Adrenal gland (tissue), 12 donors: ENCODE results near the gene ARHGDIA. TPM values are rescaled to one million over a fixed set of nuclear protein-coding genes. Genes with fewer than 3 reads are reported as not detected.

ENCODE experiments used
- DNase-seq, 7 donors: peaks; one replicate each; pipeline ENCODE4 v3.0.0-alpha.2; 2019 to 2020
- H3K27ac ChIP-seq, 5 donors: fragments of 200-600 bp; sonication (generic) in 4 of 5; 1 replicate in 3 of 5; 2 replicates in 2 of 5; pipeline versions ENCODE4 v1.5.1 to v1.8.0; 2016 to 2020; ENCODE audit warnings: mild to moderate bottlenecking in 1 of 5
- H3K27me3 ChIP-seq: fragments of 200-600 bp; 2 replicates; pipeline ENCODE4 v1.8.0; 2021
- H3K36me3 ChIP-seq, 2 donors: fragments of 200-600 bp; replicated peaks in 1 of 2; 1 replicate in 1 of 2; 2 replicates in 1 of 2; pipeline versions ENCODE4 v1.5.1 to v1.8.0; 2018 to 2022
- H3K4me1 ChIP-seq, 2 donors: fragments of 200-600 bp; replicated peaks in 1 of 2; 1 replicate in 1 of 2; 2 replicates in 1 of 2; pipeline versions ENCODE4 v1.5.1 to v1.8.0; 2018 to 2021
- H3K4me3 ChIP-seq, 4 donors: fragments of 200-600 bp; sonication (generic) in 3 of 4; one replicate each; pipeline ENCODE4 v1.5.1; 2016 to 2018
- H3K9me3 ChIP-seq, 3 donors: fragments of 200-600 bp; sonication (generic) in 1 of 3; replicated peaks in 1 of 3; 1 replicate in 2 of 3; 2 replicates in 1 of 3; pipeline versions ENCODE4 v1.5.1 to v1.8.0; 2016 to 2021
- POLR2A ChIP-seq, 2 donors: fragments of 450-650 bp; IDR thresholded peaks; one replicate each; pipeline ENCODE4 v1.6.1; 2017; ENCODE audit warnings: antibody characterized with exemption in 2 of 2, mild to moderate bottlenecking in 2 of 2, moderate library complexity in 1 of 2
- WGBS, 4 donors: extraction: QIAGEN DNeasy Blood & Tissue Kit in 2 of 4; methylation state at CpG; one replicate each; pipeline versions ENCODE4 v1.1.5 to v1.1.7; 2013 to 2017; 5-methylcytosine and 5-hydroxymethylcytosine counted together
- intact Hi-C, 2 donors: fragments of 100-400 bp; cut with DNase I; formaldehyde crosslinking; loops; one replicate each; pipeline versions ENCODE4 v1.14.1 to v1.15.0; 2022 to 2023
- polyA plus RNA-seq, 3 donors: library from polyadenylated mRNA; stranded (reverse); fragments of 200-250 nt in 2 of 3; fragments of 350-450 nt in 1 of 3; fragmentation: Illumina TruSeq in 1 of 3; extraction: RNeasy Lipid Tissue Mini Kit (QIAGEN cat#74804) in 1 of 3; gene quantifications; one replicate each; pipeline ENCODE4 v1.2.3, GENCODE V29; 2013 to 2014
- total RNA-seq, 9 donors: library from RNA; depleted of rRNA in 4 of 9; stranded (reverse); fragments of >200 nt in 4 of 9; fragments of 120-200 nt in 1 of 9; fragmentation: NEBNext Ultra II Directional in 1 of 9; extraction: Animal tissue kit (Norgen Biotek cat#: 25700) in 1 of 9; gene quantifications; one replicate each; pipeline versions ENCODE4 v1.1.0 to v1.2.4, GENCODE V29; 2013 to 2023
- TF ChIP-seq, protein P1 (sequence below), 6 experiments: fragments of 450-650 bp in 4 of 6; fragments of 200-600 bp in 2 of 6; sonication (generic) in 1 of 6; IDR thresholded peaks; 1 replicate in 5 of 6; 2 replicates in 1 of 6; pipeline versions ENCODE4 v1.5.1 to v1.8.0; 2016 to 2021; ENCODE audit warnings: antibody characterized with exemption in 6 of 6, mild to moderate bottlenecking in 2 of 6, moderate library complexity in 1 of 6
- donor health status: healthy with polysubstance abuse.
- donor health status: Bipolar disorder and iron deficiency.
- donor health status: DM: yes; HTN: yes; CAD: no.
- donor health status: DM: no; HTN: no; CAD: no.
- donor health status: DM: no; HTN: no; CAD: no.
- donor health status: DM: yes; HTN: yes; CAD: no.

Gene ARHGDIA
- total and polyA plus RNA-seq, 12 donors, result 123 to 491 (median 227) TPM

DNA sequence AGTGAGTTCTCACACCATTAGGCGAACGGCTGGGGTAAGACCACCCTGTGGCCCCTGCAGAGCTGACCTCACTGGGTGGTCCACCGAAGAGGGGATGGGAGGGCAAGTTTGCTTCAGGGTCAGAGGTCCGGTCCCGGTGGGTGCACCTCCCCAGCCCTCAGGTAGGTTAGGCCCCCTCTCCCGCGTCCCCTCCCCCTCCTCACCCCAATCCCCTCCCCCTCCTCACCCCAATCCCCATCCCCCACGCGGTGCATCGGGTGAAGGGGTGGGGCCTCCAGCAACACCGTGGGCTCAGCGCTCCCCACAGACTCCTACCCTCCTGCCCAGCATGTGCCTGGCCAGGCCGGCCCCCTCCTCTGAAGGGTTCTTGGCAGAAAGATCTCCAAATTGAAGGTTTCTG lies 51.4 kb downstream of the ARHGDIA start:
- Histone ChIP-seq H3K9me3 (no peaks in the 10 kb centered on the region), H3K27me3 (no peaks in the 10 kb centered on the region), H3K27ac (no peak overlapping the region), H3K4me1 (peaks cover 14 to 15% of the 10 kb centered on the region in 2 donors), H3K4me3 (no peak overlapping the region), H3K36me3 (peaks cover 0 to 11% of the 10 kb centered on the region in 2 donors)
- DNase-seq, result no peak
- TF ChIP-seq, protein P1, sequence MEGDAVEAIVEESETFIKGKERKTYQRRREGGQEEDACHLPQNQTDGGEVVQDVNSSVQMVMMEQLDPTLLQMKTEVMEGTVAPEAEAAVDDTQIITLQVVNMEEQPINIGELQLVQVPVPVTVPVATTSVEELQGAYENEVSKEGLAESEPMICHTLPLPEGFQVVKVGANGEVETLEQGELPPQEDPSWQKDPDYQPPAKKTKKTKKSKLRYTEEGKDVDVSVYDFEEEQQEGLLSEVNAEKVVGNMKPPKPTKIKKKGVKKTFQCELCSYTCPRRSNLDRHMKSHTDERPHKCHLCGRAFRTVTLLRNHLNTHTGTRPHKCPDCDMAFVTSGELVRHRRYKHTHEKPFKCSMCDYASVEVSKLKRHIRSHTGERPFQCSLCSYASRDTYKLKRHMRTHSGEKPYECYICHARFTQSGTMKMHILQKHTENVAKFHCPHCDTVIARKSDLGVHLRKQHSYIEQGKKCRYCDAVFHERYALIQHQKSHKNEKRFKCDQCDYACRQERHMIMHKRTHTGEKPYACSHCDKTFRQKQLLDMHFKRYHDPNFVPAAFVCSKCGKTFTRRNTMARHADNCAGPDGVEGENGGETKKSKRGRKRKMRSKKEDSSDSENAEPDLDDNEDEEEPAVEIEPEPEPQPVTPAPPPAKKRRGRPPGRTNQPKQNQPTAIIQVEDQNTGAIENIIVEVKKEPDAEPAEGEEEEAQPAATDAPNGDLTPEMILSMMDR (IDR thresholded peaks at IDR 0.05), result no peak
- no peak for TF ChIP-seq POLR2A (IDR thresholded peaks at IDR 0.05)
- intact Hi-C loops, result loop anchor here in 1 of 2 donors (5.0 kb wide), 1 partner anchor 38 kb away; no protein-coding TSS in a partner anchor
- WGBS, 4 donors, result 23 to 35% (median 25%) methylated on average over 6 to 13 of the region's 13 CpGs; no CpG with 5 or more reads in 1 of the 4 donors

DNA sequence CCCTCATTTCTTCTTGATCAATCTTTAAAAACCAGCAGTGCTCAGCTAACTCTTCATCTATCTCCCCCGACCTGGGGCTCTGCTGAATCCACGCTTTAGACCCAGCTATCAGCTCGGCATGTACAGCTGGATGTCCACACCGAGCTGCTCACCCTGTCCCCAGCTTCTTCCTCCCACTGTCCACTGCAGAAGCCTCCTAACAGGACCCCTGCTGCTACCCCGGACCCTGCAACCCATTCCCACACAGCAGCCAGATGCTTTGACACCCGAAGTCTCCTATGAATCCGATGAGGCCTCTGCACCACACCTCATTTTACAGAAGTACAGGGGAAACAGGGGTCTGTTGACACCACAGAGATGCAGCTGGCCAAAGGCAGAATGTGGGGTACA lies 53.4 kb downstream of the ARHGDIA start:
- no peaks in the 10 kb centered on the region for H3K9me3 ChIP-seq
- WGBS, 4 donors, result 36 to 49% (median 41%) methylated on average over 7 of the region's 7 CpGs
- peaks cover 0 to 5% of the 10 kb centered on the region in 2 donors for H3K36me3 ChIP-seq
- H3K4me1 ChIP-seq, result peaks cover 14 to 15% of the 10 kb centered on the region in 2 donors
- TF ChIP-seq, protein P1 (IDR thresholded peaks at IDR 0.05), result no peak
- no peak for TF ChIP-seq POLR2A (IDR thresholded peaks at IDR 0.05)
- H3K27ac ChIP-seq, result no peak overlapping the region
- no peaks in the 10 kb centered on the region for H3K27me3 ChIP-seq
- intact Hi-C loops, result no loop called here
- no peak overlapping the region for H3K4me3 ChIP-seq
- DNase-seq, result no peak

Other genes starting within 250 kb of the ARHGDIA start
Only the 30 nearest of the 31 such genes appear.
- gene TSPAN10, start 234.1 kb downstream of the ARHGDIA start, total RNA-seq, result 1 to 10 TPM in 7 of 9 donors, under 1 TPM in 2; 0.18 to 5.9 (median 2.1) TPM
- gene TSPAN10, start 234.1 kb downstream of the ARHGDIA start, polyA plus RNA-seq, result 1 to 10 TPM in 2 of 3 donors, under 1 TPM in 1; 0.27 to 3.9 (median 2.2) TPM
- 1 to 10 TPM in 5 of 9 donors, under 1 TPM in 1, not detected in 3; 0.35 to 2.3 (median 1.7) TPM for gene PDE6G, start 214.8 kb downstream of the ARHGDIA start, total RNA-seq
- gene PDE6G, start 214.8 kb downstream of the ARHGDIA start, polyA plus RNA-seq, result 1 to 10 TPM; 1.2 to 5.9 (median 2.6) TPM
- gene OXLD1, start 204.7 kb downstream of the ARHGDIA start, total RNA-seq, result 10 to 100 TPM; 30.9 to 67.0 (median 50.2) TPM
- gene OXLD1, start 204.7 kb downstream of the ARHGDIA start, polyA plus RNA-seq, result 100 to 1,000 TPM in 2 of 3 donors, 1 to 10 TPM in 1; 3.7 to 166 (median 120) TPM
- 10 to 100 TPM in 8 of 9 donors, 1 to 10 TPM in 1; 7.5 to 23.5 (median 15.6) TPM for gene CCDC137, start 204.6 kb downstream of the ARHGDIA start, total RNA-seq
- 10 to 100 TPM; 12.6 to 46.0 (median 15.0) TPM for gene CCDC137, start 204.6 kb downstream of the ARHGDIA start, polyA plus RNA-seq
- gene ARL16, start 187.5 kb downstream of the ARHGDIA start, total RNA-seq, result 10 to 100 TPM; 22.2 to 40.3 (median 29.9) TPM
- gene ARL16, start 187.5 kb downstream of the ARHGDIA start, polyA plus RNA-seq, result 100 to 1,000 TPM in 1 of 3 donors, 10 to 100 TPM in 2; 18.5 to 105 (median 79.8) TPM
- gene HGS, start 187.3 kb downstream of the ARHGDIA start, total RNA-seq, result 100 to 1,000 TPM in 3 of 9 donors, 10 to 100 TPM in 6; 51.7 to 167 (median 95.4) TPM
- 100 to 1,000 TPM; 130 to 384 (median 300) TPM for gene HGS, start 187.3 kb downstream of the ARHGDIA start, polyA plus RNA-seq
- 10 to 100 TPM; 24.0 to 98.8 (median 85.2) TPM for gene MRPL12, start 168.0 kb downstream of the ARHGDIA start, total RNA-seq
- gene MRPL12, start 168.0 kb downstream of the ARHGDIA start, polyA plus RNA-seq, result 100 to 1,000 TPM in 2 of 3 donors, 10 to 100 TPM in 1; 60.7 to 159 (median 141) TPM
- 10 to 100 TPM in 8 of 9 donors, 1 to 10 TPM in 1; 8.8 to 36.1 (median 19.6) TPM for gene SLC25A10, start 159.1 kb downstream of the ARHGDIA start, total RNA-seq
- gene SLC25A10, start 159.1 kb downstream of the ARHGDIA start, polyA plus RNA-seq, result 10 to 100 TPM in 2 of 3 donors, 1 to 10 TPM in 1; 3.5 to 33.1 (median 29.2) TPM
- gene GCGR, start 67.2 kb downstream of the ARHGDIA start, total RNA-seq, result 1 to 10 TPM in 3 of 9 donors, under 1 TPM in 3, not detected in 3; 0.11 to 2.9 (median 1.2) TPM
- gene GCGR, start 67.2 kb downstream of the ARHGDIA start, polyA plus RNA-seq, result 10 to 100 TPM in 1 of 3 donors, 1 to 10 TPM in 1, under 1 TPM in 1; 0.29 to 48.7 (median 4.1) TPM
- 100 to 1,000 TPM in 2 of 9 donors, 10 to 100 TPM in 7; 63.5 to 115 (median 82.5) TPM for gene MCRIP1, start 38.0 kb downstream of the ARHGDIA start, total RNA-seq
- gene MCRIP1, start 38.0 kb downstream of the ARHGDIA start, polyA plus RNA-seq, result 100 to 1,000 TPM in 2 of 3 donors, 1 to 10 TPM in 1; 5.0 to 248 (median 144) TPM
- under 1 TPM in 3 of 9 donors, not detected in 6; 0.11 to 0.92 (median 0.46) TPM for gene PPP1R27, start 36.3 kb downstream of the ARHGDIA start, total RNA-seq
- gene PPP1R27, start 36.3 kb downstream of the ARHGDIA start, polyA plus RNA-seq, result 1 to 10 TPM in 2 of 3 donors, under 1 TPM in 1; 0.22 to 3.1 (median 2.6) TPM
- 1,000 to 10,000 TPM in 5 of 9 donors, 100 to 1,000 TPM in 4; 583 to 2,018 (median 1,095) TPM for gene P4HB, start 10.8 kb downstream of the ARHGDIA start, total RNA-seq
- gene P4HB, start 10.8 kb downstream of the ARHGDIA start, polyA plus RNA-seq, result 1,000 to 10,000 TPM in 1 of 3 donors, 100 to 1,000 TPM in 2; 546 to 2,717 (median 747) TPM
- gene ALYREF, start 20.2 kb upstream of the ARHGDIA start, total RNA-seq, result 10 to 100 TPM; 15.2 to 69.3 (median 45.1) TPM
- 10 to 100 TPM; 13.0 to 28.2 (median 15.2) TPM for gene ALYREF, start 20.2 kb upstream of the ARHGDIA start, polyA plus RNA-seq
- gene ANAPC11, start 20.4 kb upstream of the ARHGDIA start, total RNA-seq, result 100 to 1,000 TPM; 102 to 226 (median 134) TPM
- gene ANAPC11, start 20.4 kb upstream of the ARHGDIA start, polyA plus RNA-seq, result 100 to 1,000 TPM in 2 of 3 donors, 10 to 100 TPM in 1; 21.2 to 242 (median 112) TPM
- 1 to 10 TPM in 1 of 9 donors, under 1 TPM in 4, not detected in 4; 0.18 to 2.5 (median 0.42) TPM for gene NPB, start 30.9 kb upstream of the ARHGDIA start, total RNA-seq
- gene NPB, start 30.9 kb upstream of the ARHGDIA start, polyA plus RNA-seq, result under 1 TPM; 0.07 to 0.57 (median 0.24) TPM
- 10 to 100 TPM; 19.8 to 31.6 (median 29.0) TPM for gene PCYT2, start 40.1 kb upstream of the ARHGDIA start, total RNA-seq
- gene PCYT2, start 40.1 kb upstream of the ARHGDIA start, polyA plus RNA-seq, result 10 to 100 TPM; 32.5 to 41.2 (median 37.5) TPM
- 10 to 100 TPM; 10.4 to 25.2 (median 14.6) TPM for gene SIRT7, start 46.8 kb upstream of the ARHGDIA start, total RNA-seq
- 10 to 100 TPM in 2 of 3 donors, 1 to 10 TPM in 1; 4.2 to 49.8 (median 33.3) TPM for gene SIRT7, start 46.8 kb upstream of the ARHGDIA start, polyA plus RNA-seq
- 10 to 100 TPM; 10.5 to 44.5 (median 25.0) TPM for gene MAFG, start 56.4 kb upstream of the ARHGDIA start, total RNA-seq
- gene MAFG, start 56.4 kb upstream of the ARHGDIA start, polyA plus RNA-seq, result 10 to 100 TPM in 1 of 3 donors, 1 to 10 TPM in 2; 7.7 to 13.0 (median 8.9) TPM
- 10 to 100 TPM in 1 of 9 donors, 1 to 10 TPM in 7, under 1 TPM in 1; 0.79 to 10.2 (median 5.1) TPM for gene PYCR1, start 66.0 kb upstream of the ARHGDIA start, total RNA-seq
- gene PYCR1, start 66.0 kb upstream of the ARHGDIA start, polyA plus RNA-seq, result 1 to 10 TPM; 1.8 to 5.4 (median 2.0) TPM
- gene MYADML2, start 75.9 kb upstream of the ARHGDIA start, total RNA-seq, result not detected
- gene MYADML2, start 75.9 kb upstream of the ARHGDIA start, polyA plus RNA-seq, result not detected
- 1 to 10 TPM in 3 of 9 donors, under 1 TPM in 4, not detected in 2; 0.11 to 9.7 (median 0.95) TPM for gene NOTUM, start 89.8 kb upstream of the ARHGDIA start, total RNA-seq
- gene NOTUM, start 89.8 kb upstream of the ARHGDIA start, polyA plus RNA-seq, result under 1 TPM in 2 of 3 donors, not detected in 1; 0.07 to 0.40 TPM
- gene ASPSCR1, start 106.3 kb upstream of the ARHGDIA start, total RNA-seq, result 10 to 100 TPM; 19.9 to 45.9 (median 27.5) TPM
- 100 to 1,000 TPM in 1 of 3 donors, 10 to 100 TPM in 2; 10.2 to 177 (median 96.5) TPM for gene ASPSCR1, start 106.3 kb upstream of the ARHGDIA start, polyA plus RNA-seq
- gene CENPX, start 151.5 kb upstream of the ARHGDIA start, total RNA-seq, result 10 to 100 TPM; 24.3 to 75.9 (median 47.0) TPM
- 10 to 100 TPM; 11.2 to 70.9 (median 58.3) TPM for gene CENPX, start 151.5 kb upstream of the ARHGDIA start, polyA plus RNA-seq
- 10 to 100 TPM in 6 of 9 donors, 1 to 10 TPM in 3; 3.0 to 24.2 (median 11.0) TPM for gene LRRC45, start 152.0 kb upstream of the ARHGDIA start, total RNA-seq
- 10 to 100 TPM in 2 of 3 donors, 1 to 10 TPM in 1; 1.2 to 24.5 (median 15.4) TPM for gene LRRC45, start 152.0 kb upstream of the ARHGDIA start, polyA plus RNA-seq
- 10 to 100 TPM in 1 of 9 donors, 1 to 10 TPM in 8; 3.0 to 13.5 (median 4.5) TPM for gene RAC3, start 160.3 kb upstream of the ARHGDIA start, total RNA-seq
- gene RAC3, start 160.3 kb upstream of the ARHGDIA start, polyA plus RNA-seq, result 10 to 100 TPM in 1 of 3 donors, 1 to 10 TPM in 2; 1.6 to 10.5 (median 9.0) TPM
- 100 to 1,000 TPM in 6 of 9 donors, 10 to 100 TPM in 3; 66.9 to 183 (median 107) TPM for gene DCXR, start 166.4 kb upstream of the ARHGDIA start, total RNA-seq
- 100 to 1,000 TPM in 1 of 3 donors, 10 to 100 TPM in 2; 67.7 to 163 (median 96.0) TPM for gene DCXR, start 166.4 kb upstream of the ARHGDIA start, polyA plus RNA-seq
- 10 to 100 TPM; 21.2 to 69.5 (median 47.3) TPM for gene RFNG, start 180.5 kb upstream of the ARHGDIA start, total RNA-seq
- gene RFNG, start 180.5 kb upstream of the ARHGDIA start, polyA plus RNA-seq, result 10 to 100 TPM; 21.2 to 78.0 (median 74.0) TPM
- gene GPS1, start 180.6 kb upstream of the ARHGDIA start, total RNA-seq, result 100 to 1,000 TPM in 7 of 9 donors, 10 to 100 TPM in 2; 77.4 to 130 (median 112) TPM
- gene GPS1, start 180.6 kb upstream of the ARHGDIA start, polyA plus RNA-seq, result 100 to 1,000 TPM in 2 of 3 donors, 10 to 100 TPM in 1; 37.4 to 305 (median 246) TPM
- gene DUS1L, start 194.5 kb upstream of the ARHGDIA start, total RNA-seq, result 100 to 1,000 TPM in 1 of 9 donors, 10 to 100 TPM in 8; 62.0 to 109 (median 74.5) TPM
- 100 to 1,000 TPM in 2 of 3 donors, 10 to 100 TPM in 1; 38.5 to 397 (median 291) TPM for gene DUS1L, start 194.5 kb upstream of the ARHGDIA start, polyA plus RNA-seq
- 100 to 1,000 TPM in 3 of 9 donors, 10 to 100 TPM in 6; 46.1 to 276 (median 81.8) TPM for gene FASN, start 226.9 kb upstream of the ARHGDIA start, total RNA-seq
- gene FASN, start 226.9 kb upstream of the ARHGDIA start, polyA plus RNA-seq, result 100 to 1,000 TPM in 1 of 3 donors, 10 to 100 TPM in 2; 18.9 to 273 (median 59.0) TPM